HCT116 (cell line): ENCODE results near the gene WDR64. TPM values are rescaled to one million over a fixed set of nuclear protein-coding genes. Genes with fewer than 3 reads are reported as not detected.
A peak's percentile ranks its signal among the peaks of the same experiment; 100 is the strongest.

ENCODE experiments used
- ATAC-seq: fragments of 200-7000 bp; cut with Tn5 transposase; 2 replicates; pipeline ENCODE4 v1.9.1; 2020; ENCODE audit warnings: mild to moderate bottlenecking, moderate library complexity
- BruUV-seq: library from RNA; stranded (reverse); fragments of 400-500 nt; replicated peaks from 2 replicates; lab custom pipeline; 2021; lab: Mats Ljungman, UMichigan
- CTCF ChIA-PET: fragments of 300-600 bp; sonication (Branson Sonifier 250); formaldehyde crosslinking; loops from one replicate; lab custom pipeline; 2021; ENCODE audit warnings: antibody characterized with exemption; lab: Charles Lee
- POLR2A ChIA-PET: fragments of 300-600, 350-600 bp; sonication (Branson Sonifier 250); formaldehyde crosslinking; loops from one replicate; lab custom pipeline; 2021; ENCODE audit warnings: antibody characterized with exemption; lab: Charles Lee
- RAD21 ChIA-PET, 2 experiments: fragments of 300-600 bp; sonication (Branson Sonifier 250); formaldehyde crosslinking; loops; one replicate each; lab custom pipeline; 2023; ENCODE audit warnings: low total read pairs in 2 of 2; ENCODE audit not compliant: uncharacterized antibody in 2 of 2, unreplicated experiment in 2 of 2, low non-redundant PET in 1 of 2; lab: Charles Lee
- DNase-seq: peaks from one replicate; pipeline ENCODE4 v3.0.0-alpha.2; 2010; ENCODE audit warnings: low read depth, low spot score
- H2AFZ ChIP-seq: fragments of 200-600 bp; shearing (Covaris generic), sonication (generic); 2 replicates; pipeline ENCODE4 v1.6.1; 2017; ENCODE audit warnings: low read depth, mixed run types, mixed read lengths, antibody characterized with exemption, low read length; ENCODE audit not compliant: poor library complexity, severe bottlenecking
- H3K27ac ChIP-seq: 2 replicates; pipeline ENCODE4 v1.5.1; 2012; ENCODE audit warnings: low read depth, low read length
- H3K27me3 ChIP-seq: fragments of 200-600 bp; sonication (generic); 2 replicates; pipeline ENCODE4 v1.6.1; 2016; ENCODE audit warnings: mixed run types, low read length, mixed read lengths; ENCODE audit not compliant: insufficient read depth
- H3K36me3 ChIP-seq, 2 experiments: fragments of 200-500 bp in 1 of 2; fragments of 200-600 bp in 1 of 2; sonication (Bioruptor generic) in 1 of 2; sonication (generic) in 1 of 2; 2 replicates each; pipeline versions ENCODE4 v1.5.1 to v1.6.1; 2014 to 2016; ENCODE audit warnings: low read length in 2 of 2, inconsistent platforms in 1 of 2, mixed read lengths in 1 of 2, mixed run types in 1 of 2; ENCODE audit not compliant: insufficient read depth in 2 of 2, control insufficient read depth in 1 of 2
- H3K4me1 ChIP-seq, 2 experiments: fragments of 200-600 bp in 1 of 2; sonication (generic) in 1 of 2; 2 replicates each; pipeline versions ENCODE4 v1.5.1 to v1.6.1; 2012 to 2017; ENCODE audit warnings: low read length in 2 of 2, inconsistent platforms in 1 of 2, mild to moderate bottlenecking in 1 of 2, mixed read lengths in 1 of 2, mixed run types in 1 of 2, moderate library complexity in 1 of 2; ENCODE audit not compliant: insufficient read depth in 2 of 2, control insufficient read depth in 1 of 2
- H3K4me2 ChIP-seq: fragments of 200-600 bp; sonication (generic); 2 replicates; pipeline ENCODE4 v1.6.1; 2017; ENCODE audit warnings: mixed run types, low read length, mixed read lengths
- H3K4me3 ChIP-seq, 2 experiments: fragments of 200-600 bp in 1 of 2; sonication (generic) in 1 of 2; replicated peaks in 1 of 2; 2 replicates each; pipeline ENCODE4 v1.5.1; 2011 to 2016; ENCODE audit warnings: low read length in 2 of 2, control low read depth in 1 of 2, low read depth in 1 of 2, mild to moderate bottlenecking in 1 of 2, mixed read lengths in 1 of 2, mixed run types in 1 of 2
- H3K79me2 ChIP-seq: fragments of 200-600 bp; sonication (generic); 2 replicates; pipeline ENCODE4 v1.6.1; 2017; ENCODE audit warnings: mild to moderate bottlenecking, mixed run types, low read length, moderate library complexity, mixed read lengths; ENCODE audit not compliant: insufficient read depth
- H3K9ac ChIP-seq: fragments of 200-600 bp; sonication (generic); 2 replicates; pipeline ENCODE4 v1.6.1; 2016; ENCODE audit warnings: low read length, mixed read lengths
- H3K9me2 ChIP-seq: fragments of 200-600 bp; sonication (generic), shearing (Covaris generic); 2 replicates; pipeline ENCODE4 v1.6.1; 2017; ENCODE audit warnings: mixed run types, mild to moderate bottlenecking, moderate library complexity; ENCODE audit not compliant: insufficient read depth
- H3K9me3 ChIP-seq, 2 experiments: fragments of 200-500 bp in 1 of 2; fragments of 200-600 bp in 1 of 2; sonication (Bioruptor generic) in 1 of 2; sonication (generic) in 1 of 2; 2 replicates each; pipeline ENCODE4 v1.6.1; 2014 to 2017; ENCODE audit warnings: low read length in 2 of 2, mixed read lengths in 2 of 2, inconsistent platforms in 1 of 2, low read depth in 1 of 2, mild to moderate bottlenecking in 1 of 2, mixed run types in 1 of 2, moderate library complexity in 1 of 2; ENCODE audit not compliant: control insufficient read depth in 1 of 2, insufficient read depth in 1 of 2
- H4K20me1 ChIP-seq: fragments of 200-600 bp; sonication (generic), shearing (Covaris generic); 2 replicates; pipeline ENCODE4 v1.6.1; 2017; ENCODE audit warnings: mixed run types, mild to moderate bottlenecking, moderate library complexity; ENCODE audit not compliant: insufficient read depth
- ATF3 ChIP-seq: IDR thresholded peaks from 2 replicates; pipeline ENCODE4 v1.6.1; 2012
- CBX3 ChIP-seq: IDR thresholded peaks from 2 replicates; pipeline ENCODE4 v1.6.1; 2012; ENCODE audit warnings: low read depth
- CTCF ChIP-seq, 3 experiments: fragments of 200-600 bp in 1 of 3; sonication (generic) in 1 of 3; IDR thresholded peaks in 2 of 3; conservative IDR thresholded peaks in 1 of 3; 2 replicates each; pipeline ENCODE4 v1.5.1; 2012 to 2017; ENCODE audit warnings: low read depth in 2 of 3, low read length in 2 of 3, antibody characterized with exemption in 1 of 3, borderline replicate concordance in 1 of 3, control low read depth in 1 of 3, mild to moderate bottlenecking in 1 of 3, mixed read lengths in 1 of 3, mixed run types in 1 of 3, moderate library complexity in 1 of 3; ENCODE audit not compliant: insufficient read depth in 1 of 3
- EGR1 ChIP-seq: IDR thresholded peaks from 2 replicates; pipeline ENCODE4 v1.6.1; 2012; ENCODE audit warnings: low read depth
- ELF1 ChIP-seq: IDR thresholded peaks from 2 replicates; pipeline ENCODE4 v1.6.1; 2012; ENCODE audit warnings: low read depth, borderline replicate concordance
- FOSL1 ChIP-seq: IDR thresholded peaks from 2 replicates; pipeline ENCODE4 v1.6.1; 2012; ENCODE audit warnings: low read depth
- JUND ChIP-seq: IDR thresholded peaks from 2 replicates; pipeline ENCODE4 v1.6.1; 2012
- POLR2AphosphoS5 ChIP-seq: IDR thresholded peaks from 2 replicates; pipeline ENCODE4 v1.6.1; 2011; ENCODE audit warnings: mild to moderate bottlenecking, low read depth, low read length, moderate library complexity
- RAD21 ChIP-seq: IDR thresholded peaks from 2 replicates; pipeline ENCODE4 v1.6.1; 2012; ENCODE audit warnings: low read depth, mild to moderate bottlenecking
- SIN3A ChIP-seq: IDR thresholded peaks from 2 replicates; pipeline ENCODE4 v1.6.1; 2012; ENCODE audit warnings: low read depth
- SRF ChIP-seq: IDR thresholded peaks from 2 replicates; pipeline ENCODE4 v1.6.1; 2012; ENCODE audit warnings: low read depth
- YY1 ChIP-seq: IDR thresholded peaks from 2 replicates; pipeline ENCODE4 v1.6.1; 2011; ENCODE audit warnings: low read length, low read depth, moderate library complexity, mild to moderate bottlenecking; ENCODE audit not compliant: insufficient replicate concordance; ENCODE audit errors: extremely low read depth
- ZBTB33 ChIP-seq: IDR thresholded peaks from 2 replicates; pipeline ENCODE4 v1.6.1; 2011; ENCODE audit warnings: mild to moderate bottlenecking, low read length, moderate library complexity; ENCODE audit not compliant: insufficient replicate concordance; ENCODE audit errors: extremely low read depth
- ZFX ChIP-seq: fragments of 450-650 bp; IDR thresholded peaks from 2 replicates; pipeline ENCODE4 v1.6.1; 2017
- ZNF274 ChIP-seq: fragments of 200-500 bp; sonication (Bioruptor generic); IDR thresholded peaks from 2 replicates; pipeline ENCODE4 v1.6.1; 2014; ENCODE audit warnings: mild to moderate bottlenecking, low read depth, low read length, inconsistent platforms
- intact Hi-C: fragments of 100-400 bp; cut with micrococcal nuclease; formaldehyde crosslinking; loops from 2 replicates; pipeline ENCODE4 v1.10.0; 2022
- total RNA-seq: library from RNA; stranded (reverse); gene quantifications from one replicate; pipeline ENCODE4 v1.2.1, GENCODE V29; 2021; ENCODE audit not compliant: unreplicated experiment

Gene WDR64
- total RNA-seq, 1 experiment from 2014 or later: not detected

- POLR2A ChIA-PET: no interaction called here
- H3K27ac ChIP-seq: no peak overlapping the region; the same call in 1 of the 2 replicates
These were observed 10.1 kb upstream of the WDR64 start for GRCh38 chr1:241641773-241642592.

More at GRCh38 chr1:241641773-241642592, 10.1 kb upstream of the WDR64 start:
- H3K79me2 ChIP-seq: peaks cover 21% of the 10 kb centered on the region; the same call in 1 of the 2 replicates
- TF ChIP-seq ELF1 (no peak), YY1 (no peak), ATF3 (no peak), CTCF (IDR thresholded peaks at IDR 0.05 in 2 of 3, conservative IDR thresholded peaks at IDR 0.05 in 1 of 3; ENCODE audit: borderline replicate concordance in 1 of 3, insufficient read depth in 1 of 3, low read depth in 2 of 3, low read length in 2 of 3) (no peak), POLR2AphosphoS5 (no peak), SRF (peak; percentile 72), SIN3A (no peak), ZFX (no peak), FOSL1 (peak; percentile 45; the same call in 1 of the 2 replicates), RAD21 (no peak), JUND (no peak), EGR1 (no peak), CBX3 (no peak), ZBTB33 (no peak), ZNF274 (no peak)
- CTCF ChIA-PET: no interaction called here
- H3K4me3 ChIP-seq: no peak overlapping the region
- intact Hi-C loops: no loop called here
- H3K9me3 ChIP-seq: no peaks in the 10 kb centered on the region
- no peaks in the 10 kb centered on the region for H4K20me1 ChIP-seq
- no TSS peak for BruUV-seq
- H3K4me1 ChIP-seq: peaks cover 5 to 29% of the 10 kb centered on the region in 2 experiments; a peak in 3 of 4 replicates
- H2AFZ ChIP-seq: peak overlapping the region; percentile 89
- peak overlapping the region; percentile 52 for H3K4me2 ChIP-seq
- H3K27me3 ChIP-seq: no peaks in the 10 kb centered on the region
- ATAC-seq: no peak
- no peaks in the 10 kb centered on the region for H3K9me2 ChIP-seq
- H3K36me3 ChIP-seq: no peaks in the 10 kb centered on the region
- RAD21 ChIA-PET: no interaction called here
- DNase-seq: no peak
- no peak overlapping the region for H3K9ac ChIP-seq
